ENCODE results near the gene IGLL5. TPM values are rescaled to one million over a fixed set of nuclear protein-coding genes. Genes with fewer than 3 reads are reported as not detected.

Gene IGLL5
- total RNA-seq: not detected

DNA sequence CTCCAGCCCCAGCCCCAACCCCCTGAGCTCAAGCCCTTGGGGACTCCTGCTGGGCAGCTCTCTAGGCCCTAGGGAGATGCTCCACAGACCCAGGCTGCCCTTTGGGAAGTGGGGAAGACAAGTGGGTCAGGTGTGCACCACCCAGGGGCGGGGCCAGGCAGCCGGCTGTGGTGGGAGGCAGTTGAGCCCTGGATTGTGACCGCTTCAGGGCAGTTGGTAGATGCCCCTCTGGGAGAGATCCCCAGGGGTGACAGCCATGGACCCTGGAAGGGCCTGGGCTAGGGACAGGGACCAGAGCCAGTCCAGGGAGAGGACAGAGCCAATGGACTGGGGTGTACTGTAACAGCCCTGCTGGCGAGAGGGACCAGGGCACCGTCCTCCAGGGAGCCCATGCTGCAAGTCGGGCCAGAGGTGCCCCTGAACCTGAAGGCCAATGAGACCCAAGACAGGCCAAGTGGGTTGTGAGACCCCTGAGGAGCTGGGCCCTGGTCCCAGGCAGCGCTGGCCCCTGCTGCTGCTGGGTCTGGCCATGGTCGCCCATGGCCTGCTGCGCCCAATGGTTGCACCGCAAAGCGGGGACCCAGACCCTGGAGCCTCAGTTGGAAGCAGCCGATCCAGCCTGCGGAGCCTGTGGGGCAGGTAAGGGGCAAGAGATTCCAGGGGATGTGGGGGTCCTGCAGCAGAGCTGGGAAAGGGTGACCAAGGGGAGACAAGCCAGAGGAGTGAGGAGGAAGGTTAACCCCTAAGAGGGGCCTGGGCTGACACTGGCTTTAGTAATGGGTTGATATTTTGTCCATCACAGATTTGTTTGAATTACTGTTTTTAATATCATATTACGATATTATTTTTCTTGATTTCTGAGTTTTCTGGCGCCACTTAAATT is at the start of gene IGLL5:
TSS of gene IGLL5 (plus strand) at position 196 of the 883 bp plus-strand sequence. CDS start at position 434, 238 bp downstream.
- no peak for DNase-seq

DNA sequence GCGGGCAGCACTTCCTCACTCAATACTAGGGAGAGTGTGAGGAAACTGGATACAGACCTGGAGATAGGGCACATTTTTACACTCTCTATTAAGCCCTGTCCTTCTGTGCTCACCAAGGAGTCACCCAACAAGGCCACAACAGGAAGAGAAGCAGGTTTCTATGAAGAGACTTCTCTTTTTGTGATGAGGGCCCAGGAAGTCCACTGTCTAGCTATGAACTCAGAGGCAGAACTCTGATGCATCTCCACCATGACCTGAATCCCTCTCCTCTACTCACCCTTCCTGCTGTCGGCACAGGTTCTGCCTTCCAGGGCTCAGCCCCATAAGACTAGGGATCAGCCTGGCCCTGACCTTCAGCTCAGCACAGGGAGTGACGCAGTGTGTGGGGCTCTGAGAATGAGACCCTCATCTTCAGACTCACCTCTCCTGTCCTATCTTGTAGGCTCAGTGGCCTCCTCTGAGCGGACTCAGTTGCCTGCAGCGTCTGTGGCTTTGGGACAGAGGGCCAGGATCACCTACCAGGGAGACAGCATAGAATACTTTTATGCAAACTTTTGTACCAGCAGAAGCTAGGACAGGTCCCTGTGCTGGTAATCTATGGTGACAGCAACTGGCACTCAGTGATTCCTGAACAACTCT is 49.3 kb upstream of the IGLL5 start:
- DNase-seq: no peak

DNA sequence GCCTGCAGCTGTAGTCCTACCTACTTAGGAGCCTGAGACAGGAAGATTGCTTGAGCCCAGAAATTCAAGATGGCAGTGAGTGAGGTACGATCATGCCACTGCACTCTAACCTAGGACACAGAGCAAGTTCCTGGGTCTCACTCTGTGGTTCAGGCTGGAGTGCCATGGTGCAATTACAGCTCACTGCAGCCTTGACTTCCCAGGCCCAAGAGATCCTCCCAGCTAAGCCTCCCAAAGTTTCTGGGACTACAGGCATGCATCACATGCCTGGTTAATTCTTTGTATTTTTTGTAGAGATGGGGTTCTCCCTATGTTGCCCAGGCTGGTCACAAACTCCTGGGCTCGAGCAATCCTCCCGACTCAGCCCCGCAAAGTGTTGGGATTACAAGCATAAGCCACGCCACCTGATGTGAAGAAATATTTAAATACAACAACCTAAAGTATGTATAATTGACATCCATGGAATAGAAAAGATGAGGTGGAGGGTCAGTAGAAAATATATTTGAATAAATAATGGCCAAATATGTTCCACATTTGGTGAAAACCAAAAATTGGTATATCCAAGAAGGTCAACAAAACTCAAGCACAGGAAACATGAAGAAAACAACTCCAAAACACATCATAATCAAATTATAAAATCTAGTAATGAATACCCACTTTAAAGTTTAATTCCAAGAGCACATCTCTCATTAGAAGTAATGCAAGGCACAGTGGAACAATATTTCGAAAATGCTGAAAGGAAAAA is 47.9 kb upstream of the IGLL5 start:
- no peak for DNase-seq

GRCh38 chr22:22840780-22841179 is 46.8 kb upstream of the IGLL5 start:
- DNase-seq: no peak

- no peak for DNase-seq
Observed at GRCh38 chr22:22841598-22841997, 46.0 kb upstream of the IGLL5 start.

GRCh38 chr22:22842085-22842484 is 45.5 kb upstream of the IGLL5 start:
- no peak for DNase-seq

GRCh38 chr22:22843848-22844247 is 43.8 kb upstream of the IGLL5 start:
- no peak for DNase-seq

DNA sequence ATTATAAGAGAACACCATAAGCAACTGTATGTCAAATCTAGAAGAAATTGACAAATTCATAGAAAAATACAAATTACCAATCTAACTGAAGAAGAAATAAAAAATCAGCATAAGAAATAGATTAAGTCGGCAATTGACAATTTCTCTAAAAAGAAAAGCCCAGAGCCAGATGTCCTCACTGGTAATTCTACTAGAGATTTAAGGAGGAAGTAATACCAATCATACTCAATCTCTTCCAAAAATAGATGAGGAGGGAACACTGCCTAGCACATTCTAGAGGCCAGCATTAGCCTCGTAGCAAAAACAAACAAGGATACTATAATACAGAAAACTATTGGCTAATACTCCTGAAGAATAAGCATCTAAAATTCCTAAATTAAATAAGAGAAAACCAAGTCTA is 40.4 kb upstream of the IGLL5 start:
- DNase-seq: no peak

GRCh38 chr22:22848364-22848866 is 39.2 kb upstream of the IGLL5 start:
- DNase-seq: no peak

DNA sequence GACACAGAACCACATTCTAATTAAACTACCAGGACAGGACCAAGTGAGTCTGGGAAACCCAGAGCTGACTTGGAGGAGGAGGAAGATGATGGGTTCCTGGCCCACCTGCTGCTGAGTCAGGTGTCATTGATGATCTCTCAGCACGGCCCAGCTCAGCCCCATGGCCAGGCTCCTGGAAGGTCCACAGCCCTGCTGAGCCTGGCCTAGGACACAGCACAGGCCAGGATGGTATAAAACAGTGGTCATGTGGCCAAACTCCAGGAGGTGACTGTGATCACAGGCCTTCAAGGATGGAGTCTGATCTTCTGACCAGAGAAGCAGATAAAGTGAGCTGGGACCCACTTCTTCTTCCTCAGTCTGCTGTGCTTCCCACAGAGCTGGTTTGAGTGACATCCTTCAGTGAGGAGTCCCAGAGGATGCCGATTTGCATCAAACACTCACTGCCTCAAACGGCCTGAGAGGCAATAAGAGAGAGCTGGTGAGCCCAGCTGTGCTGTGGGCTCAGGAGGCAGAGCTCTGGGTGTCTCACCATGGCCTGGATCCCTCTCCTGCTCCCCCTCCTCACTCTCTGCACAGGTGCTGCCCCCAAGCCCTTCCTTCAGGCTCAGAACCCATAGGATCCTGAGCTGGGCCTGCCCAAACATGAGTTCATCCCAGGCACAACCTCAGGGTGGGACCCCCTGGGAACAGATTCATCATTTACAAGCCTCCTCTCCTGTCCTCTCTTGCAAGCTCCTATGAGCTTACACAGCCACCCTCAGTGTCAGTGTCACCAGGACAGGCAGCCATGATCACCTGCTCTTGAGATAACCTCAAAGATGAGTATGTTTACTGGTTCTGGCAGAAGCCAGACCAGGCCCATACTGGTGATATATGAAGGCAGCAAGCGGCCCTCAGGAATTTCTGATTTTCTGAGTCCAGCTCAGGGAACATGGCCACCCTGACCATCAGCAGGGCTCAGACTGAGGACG is 37.7 kb upstream of the IGLL5 start:
- DNase-seq: no peak

- no peak for DNase-seq
Observed at GRCh38 chr22:22851969-22852368, 35.6 kb upstream of the IGLL5 start.

- no peak for DNase-seq
Observed at GRCh38 chr22:22853713-22854112, 33.9 kb upstream of the IGLL5 start.

- no peak for DNase-seq
Observed at GRCh38 chr22:22854466-22854865, 33.1 kb upstream of the IGLL5 start.

DNA sequence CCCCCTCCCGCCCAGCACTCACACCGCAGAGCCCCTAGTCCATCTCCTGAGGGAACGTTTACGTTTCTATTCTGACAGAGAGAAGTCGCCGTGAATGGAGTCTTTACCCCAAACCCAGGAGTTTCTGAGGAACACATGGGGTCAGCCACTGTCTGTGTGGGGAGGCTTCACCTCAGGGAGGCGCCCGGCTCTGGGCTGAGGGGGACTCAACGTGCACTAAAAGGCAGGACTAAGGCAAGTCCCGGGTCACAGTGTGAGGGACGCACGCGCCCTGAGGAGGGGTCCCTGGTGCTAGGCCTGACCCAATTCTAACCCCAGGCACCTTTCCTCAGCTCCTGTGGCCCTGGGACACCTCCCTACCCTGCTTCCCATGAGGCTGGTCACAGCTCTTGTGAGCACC is 32.5 kb upstream of the IGLL5 start:
- DNase-seq: no peak

GRCh38 chr22:22855617-22856308 is 31.9 kb upstream of the IGLL5 start:
- no peak for DNase-seq

- no peak for DNase-seq
Observed at GRCh38 chr22:22856364-22856763, 31.3 kb upstream of the IGLL5 start.

DNA sequence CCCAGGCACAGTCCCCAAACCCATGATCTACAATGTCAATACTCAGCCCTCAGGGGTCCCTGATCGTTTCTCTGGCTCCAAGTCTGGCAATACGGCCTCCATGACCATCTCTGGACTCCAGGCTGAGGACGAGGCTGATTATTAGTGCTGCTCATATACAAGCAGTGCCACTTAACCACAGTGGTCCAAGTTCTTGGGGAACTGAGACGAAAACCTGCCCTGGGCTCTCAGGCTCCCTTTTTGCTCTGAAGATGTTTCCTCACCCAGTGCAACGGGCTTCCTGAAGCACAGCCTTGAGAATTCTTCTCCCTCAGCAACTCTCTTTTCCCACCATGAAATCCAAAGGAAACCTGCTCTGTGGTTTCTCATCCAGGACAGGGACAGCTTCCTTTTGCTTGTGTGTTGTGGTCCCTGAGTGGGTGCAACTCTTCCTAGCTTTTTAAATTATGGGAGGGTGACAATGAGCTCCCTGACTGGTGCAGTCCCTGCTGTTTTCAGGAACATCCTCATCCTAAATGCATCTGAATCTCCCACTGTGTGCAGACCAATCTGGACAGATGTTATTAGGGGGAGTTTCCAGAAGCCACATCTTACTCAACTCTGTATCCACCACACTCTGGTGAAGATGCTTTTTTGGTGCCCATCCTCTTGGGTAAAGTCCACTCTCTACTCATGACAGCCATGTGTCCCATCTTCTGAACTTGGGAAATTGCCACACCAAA is 30.6 kb upstream of the IGLL5 start:
- DNase-seq: no peak

DNA sequence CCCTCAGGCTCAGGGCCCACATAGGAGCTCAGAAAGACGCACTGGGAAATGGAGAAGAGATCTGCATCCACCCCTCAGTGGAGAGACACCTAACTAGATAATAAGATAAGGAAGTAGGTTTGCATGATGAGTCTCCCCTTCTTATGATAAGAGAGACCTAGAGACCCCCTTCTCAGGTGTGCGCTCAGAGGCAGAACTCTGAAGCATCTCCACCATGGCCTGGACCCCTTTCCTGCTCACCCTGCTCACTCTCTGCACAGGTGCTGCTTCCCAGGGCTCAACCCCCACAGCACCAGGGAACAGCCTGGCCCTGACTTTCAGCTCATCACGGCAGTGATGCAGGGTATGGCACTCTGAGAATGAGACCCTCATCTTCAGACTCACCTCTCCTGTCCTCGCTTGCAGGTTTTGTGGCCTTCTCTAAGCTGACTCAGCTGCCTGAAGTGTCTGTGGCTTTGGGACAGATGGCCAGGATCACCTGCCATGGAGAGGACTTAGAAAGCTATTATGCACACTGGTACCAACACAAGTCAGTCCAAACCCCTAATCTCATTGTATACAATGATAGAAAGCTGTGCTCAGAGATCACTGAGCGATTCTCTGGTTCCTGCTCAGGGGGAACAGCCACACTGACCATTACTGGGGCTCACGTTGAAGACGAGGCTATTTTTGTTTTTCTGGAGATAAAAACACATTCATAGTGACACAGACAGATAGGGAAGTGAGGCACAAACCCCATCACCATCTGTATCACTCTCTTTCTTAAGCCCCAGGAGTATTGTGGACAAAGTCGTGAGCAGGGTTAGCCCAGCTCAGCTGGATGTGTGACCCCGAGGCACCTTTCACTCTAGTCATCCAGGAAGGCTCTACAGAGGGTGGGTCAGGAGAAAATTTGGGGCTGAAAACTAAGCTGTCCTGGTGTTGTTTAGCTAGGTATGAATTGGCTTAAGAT is 29.7 kb upstream of the IGLL5 start:
- no peak for DNase-seq

DNA sequence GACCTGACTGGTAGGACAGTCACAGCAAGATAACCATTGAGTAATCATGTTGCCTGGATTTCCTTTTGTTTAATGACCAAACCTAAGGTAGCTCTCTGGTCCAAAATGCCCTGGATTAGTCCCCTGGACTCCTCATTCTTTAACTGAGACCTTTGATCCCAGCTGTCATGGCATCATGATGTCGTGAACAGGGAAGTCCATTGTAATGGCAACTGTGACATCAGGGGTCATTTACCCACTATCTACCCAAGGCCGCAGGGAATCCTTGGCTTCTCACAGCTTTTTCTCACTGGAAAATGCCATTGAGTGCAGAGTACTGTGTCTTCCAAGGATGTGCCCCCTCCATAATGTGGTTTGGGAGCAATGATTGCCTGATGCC is 29.1 kb upstream of the IGLL5 start:
- no peak for DNase-seq

All from occipital lobe (tissue), 2 donors.